KMS-11 (cell line): ENCODE results near the gene CARHSP1.

Experiments used
- H2AFZ ChIP-seq: fragments of 200-600 bp; sonication (generic); 2 replicates; pipeline ENCODE4 v1.6.1; 2016; ENCODE audit warnings: antibody characterized with exemption, mixed run types, low read depth
- H3K27ac ChIP-seq: fragments of 200-600 bp; sonication (generic); 2 replicates; pipeline ENCODE4 v1.6.1; 2016; ENCODE audit warnings: mild to moderate bottlenecking, mixed run types
- H3K27me3 ChIP-seq: fragments of 200-600 bp; sonication (generic); 2 replicates; pipeline ENCODE4 v1.6.1; 2017; ENCODE audit warnings: mild to moderate bottlenecking, low read depth, mixed run types, moderate library complexity; ENCODE audit not compliant: insufficient read depth
- H3K36me3 ChIP-seq: fragments of 200-600 bp; sonication (generic); 2 replicates; pipeline ENCODE4 v1.6.1; 2017; ENCODE audit warnings: mild to moderate bottlenecking, mixed run types; ENCODE audit not compliant: insufficient read depth
- H3K4me1 ChIP-seq: fragments of 200-600 bp; sonication (generic); 2 replicates; pipeline ENCODE4 v1.6.1; 2016; ENCODE audit warnings: mild to moderate bottlenecking, low read depth, mixed run types; ENCODE audit not compliant: poor library complexity, severe bottlenecking
- H3K4me2 ChIP-seq: fragments of 200-600 bp; sonication (generic); 2 replicates; pipeline ENCODE4 v1.7.0; 2016; ENCODE audit warnings: mild to moderate bottlenecking, mixed run types
- H3K4me3 ChIP-seq: fragments of 200-600 bp; sonication (generic); IDR thresholded peaks from 2 replicates; pipeline ENCODE4 v1.6.1; 2017; ENCODE audit warnings: low read depth, low read length, mixed read lengths; ENCODE audit not compliant: insufficient read depth
- H3K79me2 ChIP-seq: fragments of 200-600 bp; sonication (generic); 2 replicates; pipeline ENCODE4 v1.6.1; 2016; ENCODE audit warnings: low read depth, mixed run types; ENCODE audit not compliant: insufficient read depth
- H3K9ac ChIP-seq: fragments of 200-600 bp; sonication (generic); 2 replicates; pipeline ENCODE4 v1.6.1; 2016; ENCODE audit warnings: mild to moderate bottlenecking, mixed run types
- H4K20me1 ChIP-seq: fragments of 200-600 bp; sonication (generic); 2 replicates; pipeline ENCODE4 v1.6.1; 2016; ENCODE audit warnings: mild to moderate bottlenecking, mixed run types; ENCODE audit not compliant: insufficient read depth
- TF ChIP-seq, protein P1 (sequence below): fragments of 200-600 bp; sonication (generic); conservative IDR thresholded peaks from 2 replicates; pipeline ENCODE4 v1.6.1; 2017; ENCODE audit warnings: low read depth, mild to moderate bottlenecking, antibody characterized with exemption, low read length, moderate library complexity, mixed read lengths

The CARHSP1 gene

DNA sequence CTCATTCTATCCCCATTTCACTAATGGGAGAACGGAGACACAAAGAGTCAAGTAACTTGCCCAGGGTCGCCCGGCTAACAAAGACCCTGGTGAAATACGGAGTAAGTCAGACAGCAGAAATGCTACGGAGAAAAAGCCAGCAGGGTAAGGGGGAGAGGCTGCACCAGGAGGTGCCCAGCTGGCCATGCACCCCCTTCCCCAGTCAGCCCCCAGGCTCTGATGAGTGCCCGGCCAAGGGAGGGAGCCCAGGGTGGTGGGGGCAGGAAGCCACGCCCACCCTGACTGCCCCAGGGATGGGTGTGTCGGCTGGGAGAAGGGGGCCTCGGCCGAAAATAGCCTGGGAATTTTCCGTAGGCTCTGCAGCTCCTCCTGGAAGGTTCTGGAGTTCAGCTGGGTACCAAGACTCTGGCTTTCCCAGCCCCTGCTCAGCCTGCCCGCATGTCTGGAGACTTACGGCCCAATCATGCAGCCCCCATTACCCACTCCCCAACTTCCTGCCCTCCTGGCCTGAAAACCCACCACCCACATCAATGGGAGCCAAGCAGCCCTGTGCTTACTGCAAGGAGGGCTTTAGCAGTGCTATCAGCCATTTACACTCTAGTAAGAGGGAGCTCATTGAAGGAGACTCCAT is 4.2 kb downstream of the CARHSP1 start:
- H3K36me3 ChIP-seq, result no peaks in the 10 kb centered on the region
- H2AFZ ChIP-seq, result no peak overlapping the region
- H3K9ac ChIP-seq, result no peak overlapping the region
- no peak overlapping the region for H3K4me3 ChIP-seq
- peaks cover 6% of the 10 kb centered on the region; the same call in 1 of the 2 replicates for H4K20me1 ChIP-seq
- H3K27me3 ChIP-seq, result no peaks in the 10 kb centered on the region
- no peak overlapping the region for H3K4me2 ChIP-seq
- H3K27ac ChIP-seq, result no peak overlapping the region
- TF ChIP-seq, protein P1, sequence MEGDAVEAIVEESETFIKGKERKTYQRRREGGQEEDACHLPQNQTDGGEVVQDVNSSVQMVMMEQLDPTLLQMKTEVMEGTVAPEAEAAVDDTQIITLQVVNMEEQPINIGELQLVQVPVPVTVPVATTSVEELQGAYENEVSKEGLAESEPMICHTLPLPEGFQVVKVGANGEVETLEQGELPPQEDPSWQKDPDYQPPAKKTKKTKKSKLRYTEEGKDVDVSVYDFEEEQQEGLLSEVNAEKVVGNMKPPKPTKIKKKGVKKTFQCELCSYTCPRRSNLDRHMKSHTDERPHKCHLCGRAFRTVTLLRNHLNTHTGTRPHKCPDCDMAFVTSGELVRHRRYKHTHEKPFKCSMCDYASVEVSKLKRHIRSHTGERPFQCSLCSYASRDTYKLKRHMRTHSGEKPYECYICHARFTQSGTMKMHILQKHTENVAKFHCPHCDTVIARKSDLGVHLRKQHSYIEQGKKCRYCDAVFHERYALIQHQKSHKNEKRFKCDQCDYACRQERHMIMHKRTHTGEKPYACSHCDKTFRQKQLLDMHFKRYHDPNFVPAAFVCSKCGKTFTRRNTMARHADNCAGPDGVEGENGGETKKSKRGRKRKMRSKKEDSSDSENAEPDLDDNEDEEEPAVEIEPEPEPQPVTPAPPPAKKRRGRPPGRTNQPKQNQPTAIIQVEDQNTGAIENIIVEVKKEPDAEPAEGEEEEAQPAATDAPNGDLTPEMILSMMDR, result no peak
- peaks cover 24% of the 10 kb centered on the region for H3K4me1 ChIP-seq
- H3K79me2 ChIP-seq, result peaks cover 82% of the 10 kb centered on the region

DNA sequence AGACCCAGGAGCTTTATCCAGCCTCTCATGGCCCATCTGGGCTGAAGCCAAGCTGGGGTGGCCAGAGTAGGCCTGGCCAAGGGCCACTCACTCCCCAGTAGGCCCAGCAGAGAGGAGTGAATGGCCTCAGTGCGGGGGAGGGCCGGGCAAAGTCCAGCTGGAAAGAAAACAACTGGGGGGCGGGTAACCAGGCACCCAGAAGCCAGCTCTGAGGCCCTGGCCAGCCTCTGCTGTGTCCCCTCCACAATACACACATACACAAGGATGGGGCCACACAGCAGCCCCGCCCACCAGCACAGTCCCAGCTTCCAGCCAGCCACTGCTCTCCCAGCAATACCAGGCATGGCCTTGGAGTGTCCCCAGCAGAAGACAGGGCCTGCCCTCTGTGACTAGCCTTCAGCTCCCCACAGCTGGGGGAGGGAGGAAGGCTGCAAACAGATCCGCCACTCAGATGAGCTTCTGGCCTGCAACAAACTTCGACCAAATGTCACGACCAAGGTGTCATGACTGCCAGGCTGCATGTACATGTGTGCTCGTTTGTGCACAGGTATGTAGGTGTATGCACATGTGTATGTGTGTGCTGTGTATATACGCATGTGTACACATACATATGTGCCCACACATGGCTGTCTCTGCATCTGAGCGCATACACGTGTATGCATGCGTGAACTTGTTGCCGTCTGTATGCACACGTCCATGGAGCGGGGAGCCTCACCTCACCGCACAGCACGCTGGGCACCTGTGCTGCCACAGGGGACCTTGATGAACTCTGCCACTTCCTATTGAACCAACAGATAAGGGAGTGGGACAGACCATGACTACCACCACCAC is 5.0 kb downstream of the CARHSP1 start:
- H3K36me3 ChIP-seq, result no peaks in the 10 kb centered on the region; the same call in 1 of the 2 replicates
- H3K4me2 ChIP-seq, result no peak overlapping the region
- H3K27me3 ChIP-seq, result no peaks in the 10 kb centered on the region
- peaks cover 84% of the 10 kb centered on the region for H3K79me2 ChIP-seq
- H3K9ac ChIP-seq, result no peak overlapping the region
- H3K27ac ChIP-seq, result no peak overlapping the region
- peaks cover 6% of the 10 kb centered on the region; the same call in 1 of the 2 replicates for H4K20me1 ChIP-seq
- H3K4me3 ChIP-seq, result no peak overlapping the region
- TF ChIP-seq, protein P1, result no peak
- H3K4me1 ChIP-seq, result peaks cover 21% of the 10 kb centered on the region
- no peak overlapping the region for H2AFZ ChIP-seq

DNA sequence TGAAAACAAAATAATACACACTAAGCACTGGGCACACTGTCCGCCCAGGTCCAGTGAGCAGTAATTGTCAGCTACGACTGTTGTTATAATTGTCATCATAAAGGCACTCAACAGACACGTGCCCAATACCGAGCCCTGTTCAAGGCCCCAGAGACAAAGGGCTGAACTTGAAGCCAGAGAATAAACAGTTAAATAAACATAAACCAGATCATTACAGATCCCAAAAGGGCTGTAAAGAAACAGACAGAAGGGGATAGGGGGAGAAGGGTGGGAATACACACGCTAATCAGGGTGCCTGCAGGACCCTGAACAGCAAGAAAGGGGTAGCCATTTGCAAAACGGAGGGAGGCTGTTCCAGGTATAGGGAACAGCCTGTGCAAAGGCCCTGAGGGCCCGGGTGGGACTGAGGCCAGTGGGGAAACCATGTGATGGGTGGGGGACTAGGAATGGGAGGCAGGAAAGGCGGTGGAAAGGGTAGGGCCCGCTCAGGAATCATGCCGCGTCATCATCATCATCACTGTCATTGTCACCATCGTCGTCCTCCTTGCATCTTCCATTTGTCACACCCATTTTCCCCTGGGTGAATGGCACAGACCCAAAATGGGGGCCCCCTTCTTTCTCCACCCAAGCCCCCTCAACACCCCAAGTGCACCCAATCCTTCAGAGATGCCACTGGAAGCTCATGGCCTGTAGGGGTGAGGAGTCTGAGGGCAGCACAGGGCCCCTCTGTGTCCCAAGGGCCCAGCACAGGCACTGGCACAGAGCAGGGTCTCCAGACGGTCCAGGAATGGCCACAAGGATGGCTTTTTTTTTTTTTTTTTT is 6.3 kb downstream of the CARHSP1 start:
- Histone ChIP-seq H3K4me3 (no peak overlapping the region), H3K9ac (no peak overlapping the region), H3K4me2 (no peak overlapping the region), H2AFZ (no peak overlapping the region), H3K79me2 (peaks cover 83% of the 10 kb centered on the region), H3K4me1 (peaks cover 21% of the 10 kb centered on the region), H3K27me3 (no peaks in the 10 kb centered on the region), H3K36me3 (no peaks in the 10 kb centered on the region; the same call in 1 of the 2 replicates), H3K27ac (no peak overlapping the region), H4K20me1 (peaks cover 6% of the 10 kb centered on the region; the same call in 1 of the 2 replicates)
- TF ChIP-seq, protein P1, result no peak

DNA sequence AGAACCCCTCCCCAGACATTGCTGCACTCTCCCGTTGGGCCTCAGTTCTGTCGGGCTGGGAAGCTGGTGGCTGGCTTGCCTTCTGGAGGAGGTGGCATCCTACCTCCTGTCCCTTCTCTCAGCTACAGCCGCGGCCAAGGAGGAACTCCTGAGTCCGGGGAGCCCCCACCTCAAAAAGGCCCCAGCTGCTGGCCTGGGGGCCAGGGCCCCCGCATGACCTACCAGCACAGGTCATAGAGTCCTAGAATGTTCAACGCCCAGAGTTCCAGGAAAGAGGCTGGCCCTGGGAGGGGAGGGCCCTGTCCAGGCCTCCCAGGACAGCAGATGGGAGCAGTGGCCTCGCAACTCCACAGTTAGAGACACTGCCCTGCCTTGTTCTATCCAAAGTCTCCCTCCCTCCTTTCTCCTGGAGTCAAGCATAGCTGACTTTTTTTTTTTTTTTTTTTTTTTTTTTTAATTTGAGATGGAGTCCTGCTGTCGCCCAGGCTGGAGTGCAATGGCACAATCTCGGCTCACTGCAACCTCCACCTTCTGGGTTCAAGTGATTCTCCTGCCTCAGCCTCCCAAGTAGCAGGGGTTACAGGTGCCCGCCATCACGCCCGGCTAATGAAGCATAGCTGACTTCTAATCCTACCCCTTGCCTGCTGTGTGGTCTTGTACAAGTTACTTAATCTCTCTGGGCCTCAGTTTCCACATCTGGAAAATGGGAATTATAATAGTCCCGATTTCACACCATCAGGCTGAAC is 7.1 kb downstream of the CARHSP1 start:
- no peaks in the 10 kb centered on the region for H3K27me3 ChIP-seq
- H3K27ac ChIP-seq, result no peak overlapping the region
- TF ChIP-seq, protein P1, result no peak
- no peak overlapping the region for H3K4me2 ChIP-seq
- H3K79me2 ChIP-seq, result peaks cover 75% of the 10 kb centered on the region
- no peak overlapping the region for H3K4me3 ChIP-seq
- no peak overlapping the region for H2AFZ ChIP-seq
- H3K36me3 ChIP-seq, result no peaks in the 10 kb centered on the region; the same call in 1 of the 2 replicates
- no peak overlapping the region for H3K9ac ChIP-seq
- H4K20me1 ChIP-seq, result peaks cover 6% of the 10 kb centered on the region; the same call in 1 of the 2 replicates
- peaks cover 16% of the 10 kb centered on the region for H3K4me1 ChIP-seq
